Cardiac fibroblast (primary cell): ENCODE data around the gene TMEM52.

ENCODE experiments used
- DNase-seq, 2 donors: peaks; one replicate each; pipeline versions ENCODE4 v3.0.0 to v3.0.0-alpha.2; 2010; ENCODE audit warnings: low read depth in 2 of 2
- H3K4me3 ChIP-seq, 2 donors: replicated peaks in 1 of 2; 1 replicate in 1 of 2; 2 replicates in 1 of 2; pipeline ENCODE4 v1.5.1; 2011; ENCODE audit warnings: low read depth in 2 of 2, low read length in 2 of 2, mild to moderate bottlenecking in 2 of 2, moderate library complexity in 1 of 2
- TF ChIP-seq, protein P1 (sequence below): IDR thresholded peaks from one replicate; pipeline ENCODE4 v1.5.1; 2011; ENCODE audit warnings: low read depth, mild to moderate bottlenecking, low read length, inconsistent platforms

TMEM52 gene

GRCh38 chr1:1922702-1922955 is 3.5 kb upstream of the TMEM52 start:
- H3K4me3 ChIP-seq, result no peak overlapping the region
- no peak for DNase-seq
- TF ChIP-seq, protein P1, sequence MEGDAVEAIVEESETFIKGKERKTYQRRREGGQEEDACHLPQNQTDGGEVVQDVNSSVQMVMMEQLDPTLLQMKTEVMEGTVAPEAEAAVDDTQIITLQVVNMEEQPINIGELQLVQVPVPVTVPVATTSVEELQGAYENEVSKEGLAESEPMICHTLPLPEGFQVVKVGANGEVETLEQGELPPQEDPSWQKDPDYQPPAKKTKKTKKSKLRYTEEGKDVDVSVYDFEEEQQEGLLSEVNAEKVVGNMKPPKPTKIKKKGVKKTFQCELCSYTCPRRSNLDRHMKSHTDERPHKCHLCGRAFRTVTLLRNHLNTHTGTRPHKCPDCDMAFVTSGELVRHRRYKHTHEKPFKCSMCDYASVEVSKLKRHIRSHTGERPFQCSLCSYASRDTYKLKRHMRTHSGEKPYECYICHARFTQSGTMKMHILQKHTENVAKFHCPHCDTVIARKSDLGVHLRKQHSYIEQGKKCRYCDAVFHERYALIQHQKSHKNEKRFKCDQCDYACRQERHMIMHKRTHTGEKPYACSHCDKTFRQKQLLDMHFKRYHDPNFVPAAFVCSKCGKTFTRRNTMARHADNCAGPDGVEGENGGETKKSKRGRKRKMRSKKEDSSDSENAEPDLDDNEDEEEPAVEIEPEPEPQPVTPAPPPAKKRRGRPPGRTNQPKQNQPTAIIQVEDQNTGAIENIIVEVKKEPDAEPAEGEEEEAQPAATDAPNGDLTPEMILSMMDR, result no peak

DNA sequence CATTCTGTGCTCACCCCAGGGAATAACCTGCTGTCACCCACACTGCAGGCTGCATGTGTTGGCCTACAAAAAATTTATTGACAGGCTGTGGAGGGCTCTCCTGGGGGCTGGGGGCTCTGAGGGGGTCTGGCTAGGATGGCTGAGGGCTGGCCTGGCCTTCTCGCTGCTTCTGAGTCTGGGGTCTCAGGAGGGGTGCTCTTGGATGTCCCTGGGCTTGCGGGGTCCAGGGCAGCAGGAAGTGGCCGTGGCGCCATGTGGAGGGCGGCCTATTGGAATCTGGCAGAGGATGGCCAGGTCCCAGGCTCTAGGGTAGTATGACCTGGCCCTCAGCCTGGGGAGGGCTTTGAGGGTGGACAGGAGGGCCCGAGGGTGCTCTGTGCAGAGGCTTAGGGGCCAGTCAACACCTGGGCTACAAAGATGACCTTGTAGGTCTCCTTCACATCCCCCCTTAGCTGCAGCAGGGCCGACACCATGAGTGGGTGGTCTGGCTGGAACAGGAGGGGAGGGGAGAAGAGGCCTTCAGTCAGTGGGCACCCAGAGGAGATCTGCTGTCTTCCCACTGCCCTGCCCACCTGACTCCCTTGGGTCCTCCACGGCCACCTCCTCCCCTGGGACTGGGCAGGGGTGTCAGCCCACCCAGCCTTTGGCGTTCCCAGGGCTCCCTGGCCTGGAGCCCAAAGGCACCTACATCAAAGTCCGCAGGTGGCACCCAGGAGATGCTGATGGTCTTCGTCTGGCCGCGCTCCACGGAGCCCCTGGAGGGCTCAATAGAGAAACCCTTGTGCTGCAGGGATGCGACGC is 3.0 kb upstream of the TMEM52 start:
- no peak overlapping the region for H3K4me3 ChIP-seq
- TF ChIP-seq, protein P1, result no peak
- no peak for DNase-seq

DNA sequence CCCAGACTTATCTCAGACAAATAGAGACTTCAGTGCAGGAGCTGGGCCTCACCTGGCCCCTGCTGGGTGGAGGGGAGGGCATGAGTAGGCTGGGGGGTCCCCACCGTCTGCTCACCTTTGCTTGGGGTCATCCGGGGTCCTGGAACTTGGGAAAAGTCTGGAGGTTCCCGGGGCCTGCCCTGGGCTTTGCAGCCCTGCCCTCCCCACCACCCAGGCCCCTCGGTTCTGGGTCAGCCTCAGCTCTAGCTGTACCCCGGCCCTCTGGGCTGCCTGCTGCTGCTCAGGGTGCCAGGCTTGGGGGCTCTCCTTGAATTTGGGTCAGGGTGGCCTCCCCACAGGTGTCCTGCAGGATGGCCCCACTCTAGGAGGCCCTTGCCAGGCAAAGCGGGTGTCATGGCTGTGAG is 2.4 kb upstream of the TMEM52 start:
- H3K4me3 ChIP-seq, result no peak overlapping the region
- TF ChIP-seq, protein P1, result no peak
- DNase-seq, result no peak

DNA sequence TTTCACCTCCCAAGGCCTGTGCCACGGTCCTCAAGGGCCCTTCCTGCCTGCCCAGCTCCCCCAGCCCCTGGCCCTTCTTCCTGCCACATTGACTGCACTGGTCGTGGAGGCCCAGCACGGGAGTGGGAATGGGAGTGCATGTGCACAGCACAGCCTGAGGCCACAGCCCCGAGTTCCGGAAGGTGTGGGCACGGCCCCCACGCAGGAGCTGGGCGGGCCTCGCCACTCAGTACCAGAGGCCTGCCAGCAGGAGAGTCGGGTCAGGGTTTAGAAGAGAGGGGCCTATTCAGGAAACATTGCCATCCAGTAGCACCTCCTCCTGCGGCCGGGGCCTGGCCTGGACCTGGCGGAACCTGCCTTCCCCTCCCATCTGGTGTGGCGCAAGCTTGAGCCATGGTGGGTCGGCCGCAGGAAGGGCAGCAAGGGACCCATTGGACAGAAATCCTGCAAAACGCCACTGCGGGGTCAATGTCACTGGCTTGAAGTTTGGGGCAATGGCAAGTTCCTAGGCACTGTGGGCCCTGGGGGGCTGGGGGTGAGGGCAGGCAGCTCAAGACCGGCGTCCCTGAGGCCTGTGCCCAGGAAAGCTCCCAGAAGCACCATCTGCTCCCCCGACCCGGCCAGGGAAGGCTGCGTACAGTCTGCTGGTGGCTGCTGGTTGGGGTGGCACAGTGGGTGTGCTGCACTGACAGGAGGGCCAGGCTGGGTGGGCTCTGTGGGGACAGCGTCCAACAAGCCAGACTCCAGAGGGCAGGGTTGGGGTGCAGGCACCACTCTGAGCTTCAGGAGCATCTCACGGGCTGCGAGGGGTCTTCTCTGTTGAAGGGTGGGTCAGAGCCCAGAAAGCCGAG is 1.8 kb upstream of the TMEM52 start:
- no peak for DNase-seq
- no peak overlapping the region for H3K4me3 ChIP-seq
- TF ChIP-seq, protein P1, result no peak

DNA sequence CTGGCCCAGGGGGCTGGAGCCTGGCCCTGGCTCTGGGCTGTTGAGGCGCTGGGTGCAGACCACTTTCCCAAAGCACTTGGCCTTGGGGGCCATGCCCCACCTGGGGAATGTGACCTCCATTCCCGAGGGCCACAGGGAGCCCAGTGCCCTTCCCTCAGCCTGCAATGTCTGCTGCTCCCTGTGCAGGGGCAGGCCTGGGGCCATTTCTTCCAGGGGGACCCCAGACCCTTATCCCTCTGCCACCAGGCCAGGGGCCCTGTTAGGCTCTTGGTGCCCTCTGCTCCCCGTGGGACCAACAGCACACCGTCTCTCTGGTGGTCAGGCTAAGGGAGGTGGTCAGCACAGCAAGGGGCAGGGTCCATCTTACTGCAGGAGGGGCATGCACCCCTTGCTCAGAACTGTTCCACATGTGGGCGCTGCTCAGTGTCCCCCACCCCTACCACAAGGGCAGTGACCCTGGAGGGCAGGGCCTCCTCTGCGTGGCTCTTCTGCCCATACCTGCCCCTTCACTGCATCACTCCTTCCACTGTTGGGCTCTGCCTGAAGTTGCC is 1.1 kb upstream of the TMEM52 start:
- TF ChIP-seq, protein P1, result no peak
- DNase-seq, result no peak
- H3K4me3 ChIP-seq, result no peak overlapping the region

- DNase-seq, result peak; percentile 98
- H3K4me3 ChIP-seq, result peak overlapping the region; percentile 25 to 39
- TF ChIP-seq, protein P1, result no peak
Measured at GRCh38 chr1:1919304-1920056, 401 bp upstream of the TMEM52 start.
